Measurements from ENCODE around the gene SLC8A2.
"Not testable (repeated sequence)": the region's sequence is repeated elsewhere in the genome, so short reads cannot be mapped to it uniquely, and the experiment has no call there.

The SLC8A2 gene

GRCh38 chr19:47390533-47391488, 80.9 kb downstream of the SLC8A2 start:
- Histone ChIP-seq H3K27ac (ENCODE audit: low read depth, low read length) (peak overlapping the region; percentile 98), H3K4me1 (ENCODE audit: control insufficient read depth, low read length) (peaks cover 66% of the 10 kb centered on the region), H3K4me3 (ENCODE audit: low read length) (peak overlapping the region; percentile 61), H3K79me2 (ENCODE audit: control insufficient read depth, low read length) (no peaks in the 10 kb centered on the region), H3K36me3 (ENCODE audit: control insufficient read depth, low read length) (no peaks in the 10 kb centered on the region; the same call in 1 of the 2 replicates), H3F3A (ENCODE audit: control insufficient read depth, insufficient read depth) (peaks cover 23% of the 10 kb centered on the region), H3K9me3 (ENCODE audit: control insufficient read depth, insufficient read depth, low read length) (no peaks in the 10 kb centered on the region), H3K27me3 (ENCODE audit: control insufficient read depth, low read length) (no peaks in the 10 kb centered on the region), H4K20me1 (ENCODE audit: control insufficient read depth, insufficient read depth, low read depth, low read length) (no peaks in the 10 kb centered on the region), H3K9me2 (replicated peaks; ENCODE audit: control insufficient read depth, low read length) (no peaks in the 10 kb centered on the region), H3K4me2 (ENCODE audit: low read length) (peak overlapping the region; percentile 88)
- TF ChIP-seq CTCF (IDR thresholded peaks at IDR 0.05; ENCODE audit: low read depth, low read length, poor library complexity, severe bottlenecking) (no peak), EZH2phosphoT487 (IDR thresholded peaks at IDR 0.05; ENCODE audit: borderline replicate concordance, low read length) (no peak)

DNA sequence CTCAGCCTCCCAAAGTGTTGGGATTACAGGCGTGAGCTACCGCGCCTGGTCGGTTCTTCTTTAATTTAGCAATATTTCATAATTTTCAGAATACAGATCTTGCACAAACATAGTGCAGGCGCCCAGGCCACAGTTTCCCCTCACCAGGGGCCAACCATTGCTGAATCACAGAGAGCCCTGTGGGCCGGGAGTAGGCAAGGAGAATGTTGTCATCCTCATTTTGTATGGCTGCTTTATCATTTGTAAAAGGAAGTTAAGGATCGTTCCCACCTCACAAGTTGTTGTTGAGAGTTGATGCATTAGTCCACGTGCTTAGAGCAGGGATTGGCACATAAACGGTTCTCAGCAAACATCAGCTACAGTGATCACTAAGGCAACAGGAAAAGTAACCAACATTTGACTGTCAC, 82.5 kb downstream of the SLC8A2 start:
- Histone ChIP-seq H3K27ac (ENCODE audit: low read depth, low read length) (peak overlapping the region; percentile 98), H3K36me3 (ENCODE audit: control insufficient read depth, low read length) (no peaks in the 10 kb centered on the region; the same call in 1 of the 2 replicates), H3K4me3 (ENCODE audit: low read length) (peak overlapping the region; percentile 21), H3K27me3 (ENCODE audit: control insufficient read depth, low read length) (no peaks in the 10 kb centered on the region), H3K9me2 (replicated peaks; ENCODE audit: control insufficient read depth, low read length) (no peaks in the 10 kb centered on the region), H3K79me2 (ENCODE audit: control insufficient read depth, low read length) (no peaks in the 10 kb centered on the region), H4K20me1 (ENCODE audit: control insufficient read depth, insufficient read depth, low read depth, low read length) (no peaks in the 10 kb centered on the region), H3F3A (ENCODE audit: control insufficient read depth, insufficient read depth) (peaks cover 23% of the 10 kb centered on the region), H3K4me2 (ENCODE audit: low read length) (peak overlapping the region; percentile 88), H3K4me1 (ENCODE audit: control insufficient read depth, low read length) (peaks cover 64% of the 10 kb centered on the region), H3K9me3 (ENCODE audit: control insufficient read depth, insufficient read depth, low read length) (no peaks in the 10 kb centered on the region)
- TF ChIP-seq CTCF (IDR thresholded peaks at IDR 0.05; ENCODE audit: low read depth, low read length, poor library complexity, severe bottlenecking) (no peak), EZH2phosphoT487 (IDR thresholded peaks at IDR 0.05; ENCODE audit: borderline replicate concordance, low read length) (no peak)

GRCh38 chr19:47388721-47389120, 83.0 kb downstream of the SLC8A2 start:
- H3K27ac ChIP-seq (ENCODE audit: low read depth, low read length): peak overlapping the region; percentile 98
- H3K4me3 ChIP-seq (ENCODE audit: low read length); H4K20me1 ChIP-seq (ENCODE audit: control insufficient read depth, insufficient read depth, low read depth, low read length); H3K9me2 ChIP-seq (replicated peaks; ENCODE audit: control insufficient read depth, low read length); H3K36me3 ChIP-seq (ENCODE audit: control insufficient read depth, low read length); H3K79me2 ChIP-seq (ENCODE audit: control insufficient read depth, low read length); H3K9me3 ChIP-seq (ENCODE audit: control insufficient read depth, insufficient read depth, low read length); H3K27me3 ChIP-seq (ENCODE audit: control insufficient read depth, low read length); H3K4me2 ChIP-seq (ENCODE audit: low read length): not testable (repeated sequence)
- peaks cover 24% of the 10 kb centered on the region for H3F3A ChIP-seq (ENCODE audit: control insufficient read depth, insufficient read depth)
- H3K4me1 ChIP-seq (ENCODE audit: control insufficient read depth, low read length): peaks cover 69% of the 10 kb centered on the region

GRCh38 chr19:47387623-47388022, 84.1 kb downstream of the SLC8A2 start:
- H3K9me2 ChIP-seq (replicated peaks; ENCODE audit: control insufficient read depth, low read length); H4K20me1 ChIP-seq (ENCODE audit: control insufficient read depth, insufficient read depth, low read depth, low read length); H3K27me3 ChIP-seq (ENCODE audit: control insufficient read depth, low read length); H3K36me3 ChIP-seq (ENCODE audit: control insufficient read depth, low read length); H3K9me3 ChIP-seq (ENCODE audit: control insufficient read depth, insufficient read depth, low read length); H3K79me2 ChIP-seq (ENCODE audit: control insufficient read depth, low read length); H3K4me3 ChIP-seq (ENCODE audit: low read length); H3K4me2 ChIP-seq (ENCODE audit: low read length); H3K27ac ChIP-seq (ENCODE audit: low read depth, low read length): not testable (repeated sequence)
- H3K4me1 ChIP-seq (ENCODE audit: control insufficient read depth, low read length): peaks cover 74% of the 10 kb centered on the region
- H3F3A ChIP-seq (ENCODE audit: control insufficient read depth, insufficient read depth): peaks cover 31% of the 10 kb centered on the region

DNA sequence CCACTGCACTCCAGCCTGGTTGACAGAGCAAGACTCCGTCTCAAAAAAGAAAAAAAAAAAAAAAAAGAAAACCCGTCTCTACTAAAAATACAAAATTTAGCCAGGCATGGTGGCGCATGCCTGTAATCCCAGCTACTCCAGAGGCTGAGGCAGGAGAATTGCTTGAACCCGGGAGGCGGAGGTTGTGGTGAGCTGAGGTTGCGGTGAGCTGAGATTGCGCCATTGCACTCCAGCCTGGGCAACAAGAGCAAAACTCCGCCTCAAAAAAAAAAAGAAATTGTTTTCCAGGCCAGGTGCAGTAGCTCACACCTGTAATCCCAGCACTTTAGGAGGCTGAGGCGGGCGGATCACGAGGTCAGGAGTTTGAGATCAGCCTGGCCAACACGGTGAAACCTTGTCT, 85.1 kb downstream of the SLC8A2 start:
- not testable (repeated sequence) for H3K9me2 ChIP-seq (replicated peaks; ENCODE audit: control insufficient read depth, low read length); H3K4me2 ChIP-seq (ENCODE audit: low read length); H3K27ac ChIP-seq (ENCODE audit: low read depth, low read length); H3K4me3 ChIP-seq (ENCODE audit: low read length); H3K36me3 ChIP-seq (ENCODE audit: control insufficient read depth, low read length); H3K27me3 ChIP-seq (ENCODE audit: control insufficient read depth, low read length); H3K9me3 ChIP-seq (ENCODE audit: control insufficient read depth, insufficient read depth, low read length); H3K79me2 ChIP-seq (ENCODE audit: control insufficient read depth, low read length); H4K20me1 ChIP-seq (ENCODE audit: control insufficient read depth, insufficient read depth, low read depth, low read length)
- Histone ChIP-seq H3F3A (ENCODE audit: control insufficient read depth, insufficient read depth) (peaks cover 31% of the 10 kb centered on the region), H3K4me1 (ENCODE audit: control insufficient read depth, low read length) (peaks cover 74% of the 10 kb centered on the region)

DNA sequence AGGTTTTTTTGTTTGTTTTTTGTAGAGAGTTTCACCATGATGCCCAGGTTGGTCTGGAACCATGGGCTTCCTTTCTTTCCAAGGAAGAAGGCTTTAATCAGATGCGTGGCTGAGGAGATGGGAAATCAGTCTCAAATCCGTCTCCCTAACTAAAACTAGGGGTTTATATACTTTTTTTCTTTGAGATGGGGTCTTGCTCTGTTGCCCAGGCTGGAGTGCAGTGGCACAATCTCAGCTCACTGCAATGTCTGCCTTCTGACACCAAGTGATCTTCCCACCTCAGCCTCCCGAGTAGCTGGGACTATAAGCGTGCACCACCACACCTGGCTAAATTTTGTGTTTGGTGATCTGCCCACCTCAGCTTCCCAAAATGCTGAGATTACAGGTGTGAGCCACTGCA, 87.2 kb downstream of the SLC8A2 start:
- Histone ChIP-seq H3K4me1 (ENCODE audit: control insufficient read depth, low read length) (peaks cover 74% of the 10 kb centered on the region), H3K36me3 (ENCODE audit: control insufficient read depth, low read length) (peaks cover 29% of the 10 kb centered on the region), H3F3A (ENCODE audit: control insufficient read depth, insufficient read depth) (peaks cover 25% of the 10 kb centered on the region)
- H3K4me3 ChIP-seq (ENCODE audit: low read length); H3K9me3 ChIP-seq (ENCODE audit: control insufficient read depth, insufficient read depth, low read length); H3K27me3 ChIP-seq (ENCODE audit: control insufficient read depth, low read length); H3K27ac ChIP-seq (ENCODE audit: low read depth, low read length); H3K79me2 ChIP-seq (ENCODE audit: control insufficient read depth, low read length); H3K4me2 ChIP-seq (ENCODE audit: low read length); H4K20me1 ChIP-seq (ENCODE audit: control insufficient read depth, insufficient read depth, low read depth, low read length); H3K9me2 ChIP-seq (replicated peaks; ENCODE audit: control insufficient read depth, low read length): not testable (repeated sequence)
